Small intestine (tissue), 7 donors: ENCODE data around the gene SCUBE3. TPM values are rescaled to one million over a fixed set of nuclear protein-coding genes. Genes with fewer than 3 reads are reported as not detected.

ENCODE experiments used
- DNase-seq, 2 donors: peaks; one replicate each; pipeline versions ENCODE4 v3.0.0 to v3.0.0-alpha.2; 2013
- FAIRE-seq: peaks from 2 replicates; lab custom pipeline; 2012; peaks lifted over from hg19 to GRCh38; lab: Jason Lieb, UNC
- H3K27ac ChIP-seq, 3 donors: one replicate each; pipeline ENCODE4 v1.5.1; 2013; ENCODE audit warnings: low read length in 2 of 3, mild to moderate bottlenecking in 2 of 3, control low read depth in 1 of 3, inconsistent platforms in 1 of 3, low read depth in 1 of 3, moderate library complexity in 1 of 3
- H3K27me3 ChIP-seq, 3 donors: one replicate each; pipeline ENCODE4 v1.6.1; 2013; ENCODE audit warnings: low read length in 3 of 3, inconsistent platforms in 1 of 3; ENCODE audit not compliant: control insufficient read depth in 3 of 3, insufficient read depth in 3 of 3
- H3K36me3 ChIP-seq, 3 donors: one replicate each; pipeline ENCODE4 v1.6.1; 2013; ENCODE audit warnings: low read length in 3 of 3, inconsistent platforms in 1 of 3, low read depth in 1 of 3, mild to moderate bottlenecking in 1 of 3, moderate library complexity in 1 of 3; ENCODE audit not compliant: control insufficient read depth in 3 of 3, insufficient read depth in 2 of 3
- H3K4me1 ChIP-seq, 3 donors: one replicate each; pipeline ENCODE4 v1.6.1; 2013; ENCODE audit warnings: low read length in 2 of 3, inconsistent platforms in 1 of 3, low read depth in 1 of 3, mild to moderate bottlenecking in 1 of 3, moderate library complexity in 1 of 3; ENCODE audit not compliant: control insufficient read depth in 3 of 3, insufficient read depth in 2 of 3
- H3K4me3 ChIP-seq, 3 donors: one replicate each; pipeline ENCODE4 v1.5.1; 2013; ENCODE audit warnings: low read length in 3 of 3, control low read depth in 1 of 3, inconsistent platforms in 1 of 3, low read depth in 1 of 3, mild to moderate bottlenecking in 1 of 3, moderate library complexity in 1 of 3
- H3K9me3 ChIP-seq, 2 donors: one replicate each; pipeline ENCODE4 v1.6.1; 2013; ENCODE audit warnings: low read depth in 1 of 2, low read length in 1 of 2; ENCODE audit not compliant: control insufficient read depth in 2 of 2, insufficient read depth in 1 of 2
- WGBS, 3 donors: extraction: QIAGEN DNeasy Blood & Tissue Kit; methylation state at CpG; one replicate each; pipeline ENCODE4 v1.1.7; 2013; 5-methylcytosine and 5-hydroxymethylcytosine counted together
- polyA plus RNA-seq, 4 donors: library from polyadenylated mRNA; stranded (reverse) in 3 of 4; unstranded in 1 of 4; fragments of 200-250 nt in 3 of 4; fragments of 120-200 nt in 1 of 4; gene quantifications; one replicate each; pipeline versions ENCODE4 v1.2.1 to v1.2.3, GENCODE V29; 2013
- donor health status: healthy with polysubstance abuse.
- donor health status: control.
- donor health status: control.
- donor health status: Bipolar disorder and iron deficiency.
- donor health status: healthy.

The SCUBE3 gene
- polyA plus RNA-seq, 4 donors = 0.12 to 3.0 TPM; not detected in 2

DNA sequence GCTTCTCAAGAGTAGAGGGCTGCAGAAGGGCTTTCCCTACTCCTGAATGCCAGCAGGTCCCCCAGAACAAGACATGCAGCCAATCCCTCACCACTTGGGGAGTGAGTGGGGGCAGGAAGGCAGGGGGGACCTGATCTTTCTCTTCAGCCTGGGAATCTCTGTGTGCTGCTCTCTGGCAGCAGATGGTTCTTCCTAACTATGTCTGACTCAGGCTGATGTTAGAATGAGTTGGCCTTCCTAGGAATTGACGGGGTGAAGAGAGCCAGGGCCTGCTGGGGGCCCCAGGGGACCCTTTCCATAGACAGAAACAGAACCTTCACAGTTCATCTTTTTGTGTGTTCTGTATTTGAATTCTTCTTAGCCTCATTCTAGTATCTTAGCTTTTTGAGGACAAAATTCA lies 43.6 kb upstream of the SCUBE3 start:
- no peak overlapping the region for H3K4me3 ChIP-seq
- no peak overlapping the region for H3K27ac ChIP-seq
- H3K4me1 ChIP-seq = peaks cover 0 to 13% (median 0%) of the 10 kb centered on the region in 3 donors
- H3K36me3 ChIP-seq = no peaks in the 10 kb centered on the region
- DNase-seq (no peak), FAIRE-seq (no peak)
- H3K9me3 ChIP-seq = no peaks in the 10 kb centered on the region
- WGBS, 3 donors = 69 to 86% (median 82%) methylated on average over 1 of the region's 1 CpG
- H3K27me3 ChIP-seq = no peaks in the 10 kb centered on the region

DNA sequence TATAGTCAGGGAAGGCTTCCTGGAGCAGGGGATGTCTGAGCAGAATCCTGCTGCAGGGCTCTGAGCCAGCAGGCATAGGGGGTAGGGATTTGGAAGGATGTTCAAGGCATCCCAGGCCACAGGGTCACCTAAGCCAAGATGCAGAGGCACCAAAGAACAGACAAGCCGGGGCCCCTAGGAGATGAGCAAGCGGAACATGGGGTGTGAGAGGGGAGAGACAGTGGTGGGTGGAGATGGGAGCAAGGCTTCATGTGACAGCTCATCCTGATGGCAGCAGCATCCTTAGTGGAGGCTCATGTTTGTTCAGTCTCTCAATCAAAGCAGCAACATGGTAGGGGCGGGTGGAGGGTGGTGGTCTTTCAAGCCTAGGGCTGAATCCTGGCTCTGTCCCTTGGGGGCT lies 42.9 kb upstream of the SCUBE3 start:
- FAIRE-seq = no peak
- whole genome bisulfite sequencing, 3 donors = 92 to 98% (median 97%) methylated on average over 3 of the region's 3 CpGs
- Histone ChIP-seq H3K27ac (no peak overlapping the region), H3K4me3 (no peak overlapping the region), H3K27me3 (no peaks in the 10 kb centered on the region), H3K36me3 (no peaks in the 10 kb centered on the region), H3K4me1 (peaks cover 0 to 6% (median 0%) of the 10 kb centered on the region in 3 donors), H3K9me3 (no peaks in the 10 kb centered on the region)
- no peak for DNase-seq

DNA sequence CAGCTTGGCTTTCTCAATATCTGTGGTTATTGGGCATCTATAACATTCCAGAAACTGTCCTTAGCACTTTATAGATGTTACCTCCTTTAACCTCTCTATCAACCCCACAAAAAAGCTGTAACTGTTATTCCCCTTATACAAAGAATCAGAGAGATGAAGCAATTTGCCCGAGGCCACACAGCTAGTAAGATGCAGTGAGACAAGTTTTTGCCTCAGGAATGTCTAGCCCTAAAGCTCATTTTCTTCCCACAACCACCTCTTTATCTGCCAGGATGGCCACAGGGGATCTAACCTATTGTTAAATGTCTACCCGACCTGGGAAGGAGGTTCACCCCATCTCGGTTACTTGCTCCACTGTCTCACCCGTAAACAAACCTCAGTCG lies 40.7 kb upstream of the SCUBE3 start:
- FAIRE-seq = no peak
- 77 to 78% (median 77%) methylated on average over 5 of the region's 5 CpGs for WGBS, 3 donors

GRCh38 chr6:35173427-35174087 lies 40.2 kb upstream of the SCUBE3 start:
- Histone ChIP-seq H3K27me3 (peaks cover 0 to 4% (median 0%) of the 10 kb centered on the region in 3 donors), H3K36me3 (no peaks in the 10 kb centered on the region), H3K9me3 (no peaks in the 10 kb centered on the region), H3K27ac (no peak overlapping the region), H3K4me1 (no peaks in the 10 kb centered on the region), H3K4me3 (no peak overlapping the region)
- WGBS, 3 donors = 65 to 69% (median 67%) methylated on average over 7 of the region's 7 CpGs
- no peak for DNase-seq
- FAIRE-seq = no peak

More for the DNA sequence above, 40.7 kb upstream of the SCUBE3 start:
- peaks cover 0 to 4% (median 0%) of the 10 kb centered on the region in 3 donors for H3K27me3 ChIP-seq
- no peaks in the 10 kb centered on the region for H3K36me3 ChIP-seq
- H3K9me3 ChIP-seq = no peaks in the 10 kb centered on the region
- H3K27ac ChIP-seq = no peak overlapping the region
- no peaks in the 10 kb centered on the region for H3K4me1 ChIP-seq
- DNase-seq = no peak
- H3K4me3 ChIP-seq = no peak overlapping the region

GRCh38 chr6:35174088-35174434 lies 39.7 kb upstream of the SCUBE3 start:
- Histone ChIP-seq H3K4me1 (no peaks in the 10 kb centered on the region), H3K27me3 (peaks cover 0 to 4% (median 0%) of the 10 kb centered on the region in 3 donors), H3K36me3 (no peaks in the 10 kb centered on the region), H3K9me3 (no peaks in the 10 kb centered on the region), H3K4me3 (no peak overlapping the region), H3K27ac (no peak overlapping the region)
- FAIRE-seq (no peak), DNase-seq (no peak)
- WGBS, 3 donors = 61 to 69% (median 67%) methylated on average over 2 of the region's 2 CpGs

- Histone ChIP-seq H3K27ac (no peak overlapping the region), H3K4me3 (no peak overlapping the region), H3K9me3 (no peaks in the 10 kb centered on the region), H3K27me3 (peaks cover 0 to 4% (median 0%) of the 10 kb centered on the region in 3 donors), H3K36me3 (no peaks in the 10 kb centered on the region), H3K4me1 (no peaks in the 10 kb centered on the region)
- no peak for DNase-seq
- no peak for FAIRE-seq
- WGBS, 3 donors = 89 to 96% (median 91%) methylated on average over 4 of the region's 4 CpGs
These were observed 39.3 kb upstream of the SCUBE3 start for GRCh38 chr6:35174501-35174900.

DNA sequence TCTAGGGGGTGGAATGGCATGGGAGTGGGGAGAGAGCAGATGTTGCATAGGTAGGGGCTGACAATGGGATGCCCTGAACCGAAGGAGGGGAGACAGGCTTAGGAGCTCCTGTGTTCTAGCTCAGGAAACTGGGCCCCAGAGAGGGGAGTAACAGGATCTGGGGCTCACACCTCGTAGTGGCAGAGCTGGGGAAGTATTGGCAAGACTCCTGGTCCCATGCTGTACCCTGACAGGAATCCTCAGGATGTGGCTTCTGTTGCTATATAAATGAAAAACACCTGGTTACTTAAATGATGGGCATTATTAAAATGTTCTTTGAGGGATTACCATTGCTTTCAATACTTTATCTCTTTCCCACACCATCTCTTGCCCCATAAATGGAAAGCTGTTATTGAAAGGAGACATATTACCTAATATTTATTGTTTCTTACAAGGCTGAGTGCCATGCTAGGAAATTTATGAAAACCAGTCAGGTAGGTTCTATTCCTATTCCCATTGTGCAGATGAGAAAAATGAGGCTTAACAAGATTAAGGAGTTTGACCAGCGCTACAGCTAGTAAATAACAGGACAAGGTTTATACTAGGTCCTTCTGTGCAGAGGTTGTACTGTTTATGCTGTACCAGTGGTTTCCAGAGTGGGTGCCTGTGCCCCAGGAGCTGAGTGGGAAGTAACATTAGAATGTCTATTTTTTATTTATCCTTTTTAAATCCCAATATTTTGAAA lies 37.3 kb upstream of the SCUBE3 start:
- DNase-seq (no peak), FAIRE-seq (no peak)
- H3K4me1 ChIP-seq = peaks cover 0 to 7% (median 2%) of the 10 kb centered on the region in 3 donors
- H3K36me3 ChIP-seq = no peaks in the 10 kb centered on the region
- no peak overlapping the region for H3K4me3 ChIP-seq
- H3K9me3 ChIP-seq = no peaks in the 10 kb centered on the region
- H3K27ac ChIP-seq = no peak overlapping the region
- 71 to 73% (median 71%) methylated on average over 3 of the region's 3 CpGs for WGBS, 3 donors
- peaks cover 0 to 4% (median 0%) of the 10 kb centered on the region in 3 donors for H3K27me3 ChIP-seq

DNA sequence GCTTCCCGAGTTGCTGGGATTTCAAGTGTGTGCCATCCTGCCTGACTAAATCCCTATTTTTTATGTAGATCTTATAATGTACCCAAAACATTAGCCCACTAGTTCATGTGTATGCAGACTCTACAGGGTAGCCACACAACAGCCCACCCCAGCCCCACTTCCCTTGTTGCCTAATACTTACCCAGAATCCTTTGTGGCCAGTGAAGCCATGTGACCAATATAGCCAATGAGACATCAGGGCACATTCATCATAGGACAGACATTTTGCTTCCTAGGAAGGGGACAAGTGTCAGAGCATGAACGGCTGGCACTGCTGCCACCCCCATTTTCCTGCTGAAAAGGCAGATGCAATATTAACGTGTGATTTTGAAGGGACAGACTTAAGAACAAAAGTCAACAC lies 36.6 kb upstream of the SCUBE3 start:
- DNase-seq (no peak), FAIRE-seq (no peak)
- H3K27ac ChIP-seq = no peak overlapping the region
- no peaks in the 10 kb centered on the region for H3K9me3 ChIP-seq
- H3K4me1 ChIP-seq = peaks cover 0 to 14% (median 4%) of the 10 kb centered on the region in 3 donors
- H3K27me3 ChIP-seq = peaks cover 0 to 4% (median 0%) of the 10 kb centered on the region in 3 donors
- no peak overlapping the region for H3K4me3 ChIP-seq
- 73 to 76% (median 75%) methylated on average over 3 of the region's 3 CpGs for WGBS, 3 donors
- H3K36me3 ChIP-seq = no peaks in the 10 kb centered on the region
